ENCODE data around the gene SV2B.
"Not testable (repeated sequence)": the region's sequence is repeated elsewhere in the genome, so short reads cannot be mapped to it uniquely, and the experiment has no call there.

Gene SV2B

GRCh38 chr15:91335702-91336101 is 235.6 kb downstream of the SV2B start:
- DNase-seq, result no peak

GRCh38 chr15:91336687-91337086 is 236.6 kb downstream of the SV2B start:
- no peak for DNase-seq

- DNase-seq, result no peak
Measured at GRCh38 chr15:91338766-91339165, 238.7 kb downstream of the SV2B start.

- no peak for DNase-seq
Measured at GRCh38 chr15:91342097-91342496, 242.0 kb downstream of the SV2B start.

- not testable (repeated sequence) for DNase-seq
Measured at GRCh38 chr15:91344912-91345311, 244.9 kb downstream of the SV2B start.

GRCh38 chr15:91345736-91346135 is 245.7 kb downstream of the SV2B start:
- no peak for DNase-seq

- DNase-seq, result no peak
Measured at GRCh38 chr15:91346259-91346658, 246.2 kb downstream of the SV2B start.

GRCh38 chr15:91348752-91349500 is 248.9 kb downstream of the SV2B start:
- no peak for DNase-seq
